GM23248 (cell line): Measurements from ENCODE around the gene TMEM30A. TPM values are rescaled to one million over a fixed set of nuclear protein-coding genes. Genes with fewer than 3 reads are reported as not detected.
A peak's percentile ranks its signal among the peaks of the same experiment; 100 is the strongest.

Source experiments
- DNase-seq: peaks from one replicate; pipeline ENCODE4 v3.0.0-alpha.2; 2015
- H2AFZ ChIP-seq: fragments of 200-600 bp; sonication (generic); 2 replicates; pipeline ENCODE4 v1.6.1; 2016; ENCODE audit warnings: antibody characterized with exemption
- H3F3A ChIP-seq: fragments of 200-600 bp; sonication (generic); 2 replicates; pipeline ENCODE4 v1.6.1; 2016; ENCODE audit warnings: mild to moderate bottlenecking, antibody characterized with exemption, mixed run types; ENCODE audit not compliant: insufficient read depth
- H3K27ac ChIP-seq: fragments of 200-600 bp; sonication (generic); 2 replicates; pipeline ENCODE4 v1.5.1; 2016; ENCODE audit warnings: mild to moderate bottlenecking
- H3K27me3 ChIP-seq: fragments of 200-600 bp; sonication (generic); replicated peaks from 2 replicates; pipeline ENCODE4 v1.6.1; 2016; ENCODE audit warnings: mild to moderate bottlenecking; ENCODE audit not compliant: insufficient read depth
- H3K36me3 ChIP-seq: fragments of 200-600 bp; sonication (generic); 2 replicates; pipeline ENCODE4 v1.6.1; 2016; ENCODE audit warnings: low read depth, mild to moderate bottlenecking
- H3K4me1 ChIP-seq: fragments of 200-600 bp; sonication (generic); 2 replicates; pipeline ENCODE4 v1.6.1; 2016; ENCODE audit warnings: mild to moderate bottlenecking; ENCODE audit not compliant: insufficient read depth
- H3K4me2 ChIP-seq: fragments of 200-600 bp; sonication (generic); one replicate; pipeline ENCODE4 v1.6.1; 2016; ENCODE audit warnings: mild to moderate bottlenecking; ENCODE audit not compliant: unreplicated experiment
- H3K4me3 ChIP-seq: fragments of 200-600 bp; sonication (generic); 2 replicates; pipeline ENCODE4 v1.5.1; 2016; ENCODE audit warnings: mild to moderate bottlenecking
- H3K79me2 ChIP-seq: fragments of 200-600 bp; sonication (generic); 2 replicates; pipeline ENCODE4 v1.6.1; 2016; ENCODE audit warnings: mild to moderate bottlenecking; ENCODE audit not compliant: insufficient read depth
- H3K9ac ChIP-seq: fragments of 200-600 bp; sonication (generic); 2 replicates; pipeline ENCODE4 v1.6.1; 2016; ENCODE audit warnings: mild to moderate bottlenecking
- H3K9me2 ChIP-seq: fragments of 200-600 bp; sonication (generic); 2 replicates; pipeline ENCODE4 v1.6.1; 2016; ENCODE audit warnings: mixed run types, mild to moderate bottlenecking, moderate library complexity; ENCODE audit not compliant: insufficient read depth
- H3K9me3 ChIP-seq: fragments of 200-600 bp; sonication (generic); one replicate; pipeline ENCODE4 v1.6.1; 2017; ENCODE audit warnings: low read depth
- H4K20me1 ChIP-seq: fragments of 200-600 bp; sonication (generic); 2 replicates; pipeline ENCODE4 v1.6.0; 2016; ENCODE audit not compliant: insufficient read depth
- EZH2 ChIP-seq: fragments of 200-600 bp; sonication (generic); IDR thresholded peaks from 2 replicates; pipeline ENCODE4 v1.6.1; 2018; ENCODE audit warnings: antibody characterized with exemption, mild to moderate bottlenecking; ENCODE audit not compliant: insufficient read depth, poor library complexity, severe bottlenecking
- EZH2phosphoT487 ChIP-seq: fragments of 200-600 bp; sonication (generic); IDR thresholded peaks from 2 replicates; pipeline ENCODE4 v1.6.1; 2018; ENCODE audit warnings: antibody characterized with exemption, moderate library complexity, mild to moderate bottlenecking, low read depth; ENCODE audit not compliant: insufficient read depth
- WGBS, 2 experiments: methylation state at CpG; one replicate each; pipeline ENCODE4 v1.1.6; 2015 to 2017; ENCODE audit warnings: low lambda C conversion rate in 2 of 2, low coverage in 1 of 2; ENCODE audit errors: missing lambda C conversion rate in 2 of 2; 5-methylcytosine and 5-hydroxymethylcytosine counted together
- in situ Hi-C: fragments of 300-500 bp; cut with MboI; formaldehyde crosslinking; loops from 2 replicates; pipeline ENCODE4 v1.15.0; 2020
- polyA plus RNA-seq: library from polyadenylated mRNA; unstranded; fragments of >200 nt; fragmentation: Nextera tagmentation; extraction: Ambion mirVana; gene quantifications from 2 replicates; pipeline ENCODE4 v1.2.1, GENCODE V29; 2016
- total RNA-seq: library from RNA; depleted of rRNA; stranded (reverse); fragments of >200 nt; shearing (Covaris generic); gene quantifications from 2 replicates; pipeline ENCODE4 v1.2.3, GENCODE V29; 2014; rRNA removed

The TMEM30A gene
- total and polyA plus RNA-seq, 2 experiments from 2014 or later: 125 to 152 TPM

DNA sequence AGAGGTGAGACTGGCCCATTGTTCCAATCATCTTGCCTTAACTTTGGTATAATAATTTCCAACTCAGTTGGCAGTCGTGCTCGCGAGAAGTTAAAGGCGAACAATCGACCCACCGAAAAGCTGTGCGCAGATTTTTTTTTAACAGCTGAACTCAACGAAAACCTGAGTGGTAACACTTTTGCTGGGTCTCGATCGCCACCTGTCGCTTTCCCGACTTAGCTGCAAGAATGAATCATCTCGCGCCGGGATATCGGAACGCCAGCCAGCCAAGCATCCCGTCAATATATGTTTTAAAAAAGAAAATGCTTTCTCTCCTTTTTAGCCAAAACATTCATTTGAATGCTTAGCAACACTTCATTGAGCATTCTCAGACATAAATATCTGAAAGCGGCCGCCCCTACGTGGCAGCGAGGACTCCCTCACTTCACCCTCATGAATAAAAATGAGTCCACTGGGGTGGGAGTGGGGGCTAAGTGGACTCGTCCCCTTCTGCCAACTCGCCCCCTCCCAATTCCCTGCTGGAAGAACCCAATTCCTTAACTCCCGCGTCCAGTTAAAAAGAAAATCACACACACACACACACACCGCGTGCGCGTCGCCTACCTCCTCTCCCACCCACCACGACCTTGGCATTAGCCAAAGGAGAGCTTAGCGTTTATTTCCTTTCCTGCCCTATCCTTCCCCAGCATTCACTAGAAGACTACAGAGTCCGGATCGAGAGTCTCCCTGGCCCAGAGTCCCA lies 80.2 kb downstream of the TMEM30A start:
- no peaks in the 10 kb centered on the region; the same call in 1 of the 2 replicates for H3K36me3 ChIP-seq
- H3K9me3 ChIP-seq: no peaks in the 10 kb centered on the region
- peak overlapping the region; percentile 68 for H2AFZ ChIP-seq
- H3K4me2 ChIP-seq: peak overlapping the region; percentile 96
- no peaks in the 10 kb centered on the region for H4K20me1 ChIP-seq
- H3K4me3 ChIP-seq: peak overlapping the region; percentile 98
- H3F3A ChIP-seq: peaks cover 76% of the 10 kb centered on the region
- H3K9me2 ChIP-seq: no peaks in the 10 kb centered on the region
- peaks cover 63% of the 10 kb centered on the region for H3K79me2 ChIP-seq
- in situ Hi-C loops: loop anchor here (25.0 kb wide), 3 partner anchors 792 to 1467 kb away; no protein-coding TSS in a partner anchor
- TF ChIP-seq EZH2 (no peak), EZH2phosphoT487 (no peak)
- H3K9ac ChIP-seq: peak overlapping the region; percentile 97
- peak overlapping the region; percentile 89 for H3K27ac ChIP-seq
- peak; percentile 97 for DNase-seq
- H3K27me3 ChIP-seq: no peaks in the 10 kb centered on the region
- H3K4me1 ChIP-seq: peaks cover 48% of the 10 kb centered on the region
- 1% methylated on average over 33 to 35 of the region's 35 CpGs for WGBS, 2 experiments

DNA sequence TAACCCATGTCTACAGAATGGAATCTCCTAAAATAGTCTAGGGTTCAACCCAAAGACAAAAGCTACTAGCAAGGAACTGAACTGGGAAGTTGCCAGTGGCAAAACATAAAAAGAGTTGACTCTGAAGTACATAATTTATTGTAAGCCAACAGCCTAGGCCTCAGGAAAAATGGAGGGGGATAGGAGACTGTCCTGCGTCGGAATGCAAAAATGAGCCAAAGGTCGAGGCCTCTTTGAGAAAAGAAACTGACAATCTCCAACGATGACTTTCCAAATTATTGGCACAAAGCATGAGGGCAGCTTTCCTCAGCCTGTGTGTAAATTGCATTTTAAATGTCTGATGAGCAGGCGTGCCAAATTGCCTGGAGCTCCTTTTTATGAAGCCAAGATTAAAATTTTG lies 80.9 kb downstream of the TMEM30A start:
- in situ Hi-C loops: loop anchor here (25.0 kb wide), 3 partner anchors 791 to 1466 kb away; no protein-coding TSS in a partner anchor
- Histone ChIP-seq H3K79me2 (peaks cover 70% of the 10 kb centered on the region), H3F3A (peaks cover 81% of the 10 kb centered on the region), H3K27me3 (no peaks in the 10 kb centered on the region), H4K20me1 (no peaks in the 10 kb centered on the region), H3K9ac (peak overlapping the region; percentile 97), H3K36me3 (peaks cover under 1% of the 10 kb centered on the region; the same call in 1 of the 2 replicates), H3K9me3 (no peaks in the 10 kb centered on the region), H3K27ac (peak overlapping the region; percentile 89), H3K4me1 (peaks cover 53% of the 10 kb centered on the region), H3K9me2 (no peaks in the 10 kb centered on the region), H2AFZ (0 out of 2 replicates have a peak overlapping the region, but pooled peaks have one; percentile 24), H3K4me3 (peak overlapping the region; percentile 98), H3K4me2 (peak overlapping the region; percentile 96)
- DNase-seq: peak; percentile 69
- TF ChIP-seq EZH2phosphoT487 (no peak), EZH2 (no peak)
- WGBS, 2 experiments: 2 to 3% methylated on average over 5 of the region's 5 CpGs

Other genes with a start within 250 kb of the TMEM30A start
- 1,033 and 1,064 TPM in 2 replicates for gene COL12A1, start 78.7 kb downstream of the TMEM30A start, total RNA-seq
- gene COL12A1, start 78.7 kb downstream of the TMEM30A start, polyA plus RNA-seq: 232 and 253 TPM in 2 replicates
- gene COX7A2, start 41.0 kb downstream of the TMEM30A start, total RNA-seq: 166 and 545 TPM in 2 replicates
- gene COX7A2, start 41.0 kb downstream of the TMEM30A start, polyA plus RNA-seq: 666 and 696 TPM in 2 replicates
- gene FILIP1, start 209.0 kb upstream of the TMEM30A start, total RNA-seq: under 0.01 and 0.13 TPM in 2 replicates
- gene FILIP1, start 209.0 kb upstream of the TMEM30A start, polyA plus RNA-seq: 0.11 TPM in 1 of 2 replicates, not detected in the other